NCI-H1048 (cell line): ENCODE measurements around the gene UGT2B11.
"Not testable (repeated sequence)": the region's sequence is repeated elsewhere in the genome, so short reads cannot be mapped to it uniquely, and the experiment has no call there.

Source experiments
- DNase-seq: peaks from one replicate; lab custom pipeline; 2025; lab: John Stamatoyannopoulos, UW

UGT2B11 gene

GRCh38 chr4:69169171-69169570 is 45.4 kb downstream of the UGT2B11 start:
- DNase-seq: not testable (repeated sequence)

- no peak for DNase-seq
Measured at GRCh38 chr4:69167300-69167699, 47.2 kb downstream of the UGT2B11 start.

DNA sequence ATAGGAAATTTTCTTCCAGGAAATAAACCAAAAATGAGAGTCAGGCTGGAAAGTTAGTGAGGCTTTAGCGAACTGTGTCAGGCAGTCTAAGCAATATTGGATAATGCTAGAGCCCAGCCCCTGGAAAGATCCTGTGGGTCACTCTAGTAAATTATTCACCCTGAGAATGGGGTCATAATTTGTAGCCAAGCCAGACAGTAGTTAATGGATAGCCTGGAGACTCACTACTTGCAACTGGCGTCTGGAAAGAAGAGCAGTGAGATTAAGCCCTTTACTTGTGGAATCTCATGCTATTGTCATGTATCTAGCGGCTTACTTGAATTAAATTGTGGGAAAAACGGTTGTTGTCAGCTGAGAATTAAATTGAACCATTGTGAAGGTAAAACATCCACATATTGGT is 48.2 kb downstream of the UGT2B11 start:
- not testable (repeated sequence) for DNase-seq

GRCh38 chr4:69165707-69166106 is 48.8 kb downstream of the UGT2B11 start:
- DNase-seq: not testable (repeated sequence)

GRCh38 chr4:69156913-69157312 is 57.6 kb downstream of the UGT2B11 start:
- no peak for DNase-seq

GRCh38 chr4:69154021-69154420 is 60.5 kb downstream of the UGT2B11 start:
- no peak for DNase-seq
